ENCODE measurements around the gene COPG2. TPM values are rescaled to one million over a fixed set of nuclear protein-coding genes. Genes with fewer than 3 reads are reported as not detected.
A peak's percentile ranks its signal among the peaks of the same experiment; 100 is the strongest.

COPG2 gene
- total and polyA plus RNA-seq, 2 of the 13 experiments (the other 11 are each of a cell fraction or from before 2014, with no cell fraction given), result 14.1 to 17.7 TPM

- TF ChIP-seq ARID4A (CRISPR knock-in tag; IDR thresholded peaks at IDR 0.05; ENCODE audit: borderline replicate concordance) (peak; percentile 70; the same call in 1 of the 2 replicates), HOXA7 (CRISPR knock-in tag; IDR thresholded peaks at IDR 0.05) (no peak), CREB1 (IDR thresholded peaks at IDR 0.05) (no peak), CREB1 (CRISPR knock-in tag; IDR thresholded peaks at IDR 0.05) (no peak), ZNF281 (CRISPR knock-in tag; IDR thresholded peaks at IDR 0.05; ENCODE audit: borderline replicate concordance) (no peak), XRCC5 (optimal IDR thresholded peaks at IDR 0.05; ENCODE audit: low read length) (no peak), ZIK1 (CRISPR knock-in tag; IDR thresholded peaks at IDR 0.05; ENCODE audit: borderline replicate concordance, low read depth) (no peak), AHDC1 (CRISPR knock-in tag; IDR thresholded peaks at IDR 0.05; ENCODE audit: borderline replicate concordance) (no peak), DNMT3B (CRISPR knock-in tag; conservative IDR thresholded peaks at IDR 0.05) (no peak), ZNF550 (CRISPR knock-in tag; IDR thresholded peaks at IDR 0.05; ENCODE audit: borderline replicate concordance) (no peak)
- TF ChIP-seq, protein P1, sequence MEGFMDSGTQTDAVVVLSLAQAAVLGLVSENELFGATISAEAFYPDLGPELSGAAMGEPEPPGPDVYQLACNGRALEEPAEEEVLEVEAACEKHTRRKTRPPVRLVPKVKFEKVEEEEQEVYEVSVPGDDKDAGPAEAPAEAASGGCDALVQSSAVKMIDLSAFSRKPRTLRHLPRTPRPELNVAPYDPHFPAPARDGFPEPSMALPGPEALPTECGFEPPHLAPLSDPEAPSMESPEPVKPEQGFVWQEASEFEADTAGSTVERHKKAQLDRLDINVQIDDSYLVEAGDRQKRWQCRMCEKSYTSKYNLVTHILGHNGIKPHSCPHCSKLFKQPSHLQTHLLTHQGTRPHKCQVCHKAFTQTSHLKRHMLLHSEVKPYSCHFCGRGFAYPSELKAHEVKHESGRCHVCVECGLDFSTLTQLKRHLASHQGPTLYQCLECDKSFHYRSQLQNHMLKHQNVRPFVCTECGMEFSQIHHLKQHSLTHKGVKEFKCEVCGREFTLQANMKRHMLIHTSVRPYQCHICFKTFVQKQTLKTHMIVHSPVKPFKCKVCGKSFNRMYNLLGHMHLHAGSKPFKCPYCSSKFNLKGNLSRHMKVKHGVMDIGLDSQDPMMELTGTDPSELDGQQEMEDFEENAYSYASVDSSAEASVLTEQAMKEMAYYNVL (CRISPR knock-in tag; IDR thresholded peaks at IDR 0.05; ENCODE audit: borderline replicate concordance), result no peak
- TF ChIP-seq, protein P2, sequence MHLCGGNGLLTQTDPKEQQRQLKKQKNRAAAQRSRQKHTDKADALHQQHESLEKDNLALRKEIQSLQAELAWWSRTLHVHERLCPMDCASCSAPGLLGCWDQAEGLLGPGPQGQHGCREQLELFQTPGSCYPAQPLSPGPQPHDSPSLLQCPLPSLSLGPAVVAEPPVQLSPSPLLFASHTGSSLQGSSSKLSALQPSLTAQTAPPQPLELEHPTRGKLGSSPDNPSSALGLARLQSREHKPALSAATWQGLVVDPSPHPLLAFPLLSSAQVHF (CRISPR knock-in tag; IDR thresholded peaks at IDR 0.05), result no peak
Measured at GRCh38 chr7:130668258-130669084, at the start of gene COPG2 (continued).
